OCI-LY7 (cell line): Measurements from ENCODE around the gene CNDP2.

ENCODE experiments used
- CTCF ChIP-seq: fragments of 200-600 bp; sonication (generic); conservative IDR thresholded peaks from 2 replicates; pipeline ENCODE4 v1.5.1; 2014; ENCODE audit warnings: mild to moderate bottlenecking, antibody characterized with exemption, low read length, moderate library complexity, mixed read lengths
- EZH2phosphoT487 ChIP-seq: fragments of 200-600 bp; sonication (generic); IDR thresholded peaks from 2 replicates; pipeline ENCODE4 v1.6.1; 2018; ENCODE audit warnings: low read depth, borderline replicate concordance, mild to moderate bottlenecking, mixed run types, antibody characterized with exemption, low read length, moderate library complexity, mixed read lengths

- TF ChIP-seq CTCF (no peak), EZH2phosphoT487 (no peak)
These were observed 32.3 kb downstream of the CNDP2 start for GRCh38 chr18:74528478-74528877.
